Lower lobe of right lung (tissue), 2 donors: ENCODE results near the gene CD300A. TPM values are rescaled to one million over a fixed set of nuclear protein-coding genes. Genes with fewer than 3 reads are reported as not detected.

Source experiments
- ATAC-seq, 2 donors: fragments of 200-7000 bp; cut with Tn5 transposase; one replicate each; pipeline ENCODE4 v1.9.1; 2020 to 2022; ENCODE audit warnings: mild to moderate bottlenecking in 2 of 2, moderate library complexity in 2 of 2
- DNase-seq: peaks from one replicate; pipeline ENCODE4 v3.0.0-alpha.2; 2020
- H3K27ac ChIP-seq: fragments of 200-600 bp; one replicate; pipeline ENCODE4 v1.8.0; 2022
- H3K27me3 ChIP-seq: fragments of 200-600 bp; one replicate; pipeline ENCODE4 v1.8.0; 2022; ENCODE audit warnings: low read depth
- H3K36me3 ChIP-seq: fragments of 200-600 bp; one replicate; pipeline ENCODE4 v1.8.0; 2022; ENCODE audit warnings: mild to moderate bottlenecking
- H3K4me1 ChIP-seq: fragments of 200-600 bp; one replicate; pipeline ENCODE4 v1.8.0; 2022
- H3K4me3 ChIP-seq: fragments of 200-600 bp; one replicate; pipeline ENCODE4 v1.8.0; 2022; ENCODE audit warnings: mild to moderate bottlenecking
- H3K9me3 ChIP-seq: fragments of 200-600 bp; one replicate; pipeline ENCODE4 v1.8.0; 2022
- CTCF ChIP-seq: fragments of 200-600 bp; IDR thresholded peaks from one replicate; pipeline ENCODE4 v1.8.0; 2022; ENCODE audit warnings: antibody characterized with exemption, mild to moderate bottlenecking
- intact Hi-C: fragments of 100-400 bp; cut with DNase I; formaldehyde crosslinking; loops from one replicate; pipeline ENCODE4 v1.11.0; 2022
- total RNA-seq: library from RNA; stranded (reverse); fragmentation: NEBNext Ultra II Directional; extraction: Animal tissue kit (Norgen Biotek cat#: 25700); gene quantifications from one replicate; pipeline ENCODE4 v1.2.1, GENCODE V29; 2021
- donor health status: DM: no; HTN: yes; CAD: no; lungs with severe emphysema.

Gene CD300A
- total RNA-seq, 1 donor from 2014 or later, result 27.8 TPM

GRCh38 chr17:74458835-74459234, 7.6 kb upstream of the CD300A start:
- no peaks in the 10 kb centered on the region for H3K9me3 ChIP-seq
- no peak overlapping the region for H3K4me3 ChIP-seq
- no peak for ATAC-seq
- H3K27me3 ChIP-seq, result no peaks in the 10 kb centered on the region
- intact Hi-C loops, result no loop called here
- H3K4me1 ChIP-seq, result peaks cover 27% of the 10 kb centered on the region
- TF ChIP-seq CTCF, result no peak
- DNase-seq, result no peak
- no peak overlapping the region for H3K27ac ChIP-seq
- H3K36me3 ChIP-seq, result no peaks in the 10 kb centered on the region

- intact Hi-C loops, result no loop called here
These were observed 6.8 kb upstream of the CD300A start for GRCh38 chr17:74459622-74460021.

GRCh38 chr17:74460241-74460640, 6.2 kb upstream of the CD300A start:
- DNase-seq (no peak), ATAC-seq (no peak)
- Histone ChIP-seq H3K27me3 (no peaks in the 10 kb centered on the region), H3K4me3 (no peak overlapping the region), H3K4me1 (peaks cover 15% of the 10 kb centered on the region), H3K36me3 (no peaks in the 10 kb centered on the region), H3K27ac (no peak overlapping the region), H3K9me3 (no peaks in the 10 kb centered on the region)
- TF ChIP-seq CTCF, result no peak
- intact Hi-C loops, result no loop called here

More at GRCh38 chr17:74459622-74460021, 6.8 kb upstream of the CD300A start:
- DNase-seq (no peak), ATAC-seq (no peak)
- H3K4me1 ChIP-seq, result peaks cover 21% of the 10 kb centered on the region
- no peaks in the 10 kb centered on the region for H3K27me3 ChIP-seq
- H3K27ac ChIP-seq, result no peak overlapping the region
- H3K36me3 ChIP-seq, result no peaks in the 10 kb centered on the region
- no peak for TF ChIP-seq CTCF
- no peak overlapping the region for H3K4me3 ChIP-seq
- H3K9me3 ChIP-seq, result no peaks in the 10 kb centered on the region

GRCh38 chr17:74460996-74461395, 5.4 kb upstream of the CD300A start:
- peaks cover 2% of the 10 kb centered on the region for H3K27me3 ChIP-seq
- no peak for TF ChIP-seq CTCF
- ATAC-seq (no peak), DNase-seq (no peak)
- H3K4me1 ChIP-seq, result peaks cover 15% of the 10 kb centered on the region
- intact Hi-C loops, result no loop called here
- no peak overlapping the region for H3K27ac ChIP-seq
- H3K4me3 ChIP-seq, result no peak overlapping the region
- H3K36me3 ChIP-seq, result no peaks in the 10 kb centered on the region
- no peaks in the 10 kb centered on the region for H3K9me3 ChIP-seq

GRCh38 chr17:74461611-74462010, 4.8 kb upstream of the CD300A start:
- ATAC-seq (no peak), DNase-seq (no peak)
- H3K27me3 ChIP-seq, result peaks cover 5% of the 10 kb centered on the region
- H3K36me3 ChIP-seq, result no peaks in the 10 kb centered on the region
- intact Hi-C loops, result no loop called here
- peaks cover 15% of the 10 kb centered on the region for H3K4me1 ChIP-seq
- no peaks in the 10 kb centered on the region for H3K9me3 ChIP-seq
- no peak overlapping the region for H3K4me3 ChIP-seq
- no peak overlapping the region for H3K27ac ChIP-seq
- TF ChIP-seq CTCF, result no peak
